Measurements from ENCODE around the gene AP1B1.

AP1B1 gene

DNA sequence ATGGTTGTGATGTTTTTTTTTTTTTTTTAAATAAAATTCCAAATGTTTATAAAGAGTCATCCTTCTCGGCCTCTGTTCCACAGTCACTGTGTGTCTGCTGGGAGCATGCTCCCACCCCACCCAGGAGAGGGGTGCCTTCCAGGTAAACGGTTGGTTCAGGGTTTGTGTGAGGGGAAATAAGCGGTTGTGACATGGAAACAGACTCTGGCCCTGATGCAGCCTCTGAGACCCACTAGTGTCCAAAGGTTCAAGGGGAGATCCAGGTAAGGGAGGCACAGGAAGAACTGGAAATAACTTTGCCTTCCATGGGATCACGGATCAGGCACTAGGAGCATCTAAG is 87.9 kb downstream of the AP1B1 start:
- TF ChIP-seq CTCF (IDR thresholded peaks at IDR 0.05; ENCODE audit: insufficient read depth, low read depth, low read length, missing control alignments): no peak
- DNase-seq (ENCODE audit: low read depth): no peak
- no peak overlapping the region for H3K4me3 ChIP-seq (ENCODE audit: low read length)

GRCh38 chr22:29299136-29299900 is 89.1 kb downstream of the AP1B1 start:
- DNase-seq (ENCODE audit: low read depth): no peak
- H3K4me3 ChIP-seq (ENCODE audit: low read length): no peak overlapping the region
- no peak for TF ChIP-seq CTCF (IDR thresholded peaks at IDR 0.05; ENCODE audit: insufficient read depth, low read depth, low read length, missing control alignments)

GRCh38 chr22:29298641-29299040 is 89.7 kb downstream of the AP1B1 start:
- no peak for TF ChIP-seq CTCF (IDR thresholded peaks at IDR 0.05; ENCODE audit: insufficient read depth, low read depth, low read length, missing control alignments)
- no peak overlapping the region for H3K4me3 ChIP-seq (ENCODE audit: low read length)
- no peak for DNase-seq (ENCODE audit: low read depth)

DNA sequence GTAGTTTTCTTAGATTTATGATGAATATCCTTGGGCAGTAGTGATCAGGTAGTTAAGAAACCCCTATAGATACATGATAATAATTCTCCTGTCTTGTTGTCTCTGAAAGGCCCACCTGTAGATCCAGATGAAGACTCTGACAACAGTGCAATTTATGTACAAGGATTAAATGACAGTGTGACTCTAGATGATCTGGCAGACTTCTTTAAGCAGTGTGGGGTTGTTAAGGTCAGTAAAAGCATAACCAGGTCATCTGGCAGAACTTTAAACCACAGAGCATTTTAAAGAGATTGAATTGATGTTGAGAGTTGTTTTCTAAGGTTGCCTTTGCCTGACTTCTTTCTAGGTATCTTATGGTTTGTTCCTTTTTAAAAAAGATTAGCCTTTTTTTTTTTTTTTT is 96.0 kb downstream of the AP1B1 start:
- no peak for DNase-seq (ENCODE audit: low read depth)
- H3K4me3 ChIP-seq (ENCODE audit: low read length): no peak overlapping the region
- TF ChIP-seq CTCF (IDR thresholded peaks at IDR 0.05; ENCODE audit: insufficient read depth, low read depth, low read length, missing control alignments): no peak

DNA sequence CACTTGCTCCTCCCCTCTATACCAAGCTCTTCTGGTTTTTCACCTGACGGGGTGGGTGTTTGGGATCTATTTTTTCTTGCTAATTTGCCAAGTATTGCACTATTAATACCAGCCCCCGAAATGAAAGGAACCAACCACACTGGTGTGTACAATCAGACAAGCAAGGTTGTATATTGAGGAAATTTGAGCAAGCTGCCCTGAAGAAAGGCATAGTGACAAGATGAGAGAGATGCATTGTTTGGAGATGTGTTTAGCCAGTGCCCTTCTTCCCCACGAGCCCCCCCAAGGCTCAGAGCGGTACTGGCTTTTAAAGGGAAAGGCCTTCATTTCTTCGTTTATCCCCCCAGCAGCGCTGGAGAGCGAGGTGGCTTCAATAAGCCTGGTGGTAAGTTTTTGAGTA is 97.2 kb downstream of the AP1B1 start:
- no peak for DNase-seq (ENCODE audit: low read depth)
- no peak for TF ChIP-seq CTCF (IDR thresholded peaks at IDR 0.05; ENCODE audit: insufficient read depth, low read depth, low read length, missing control alignments)
- no peak overlapping the region for H3K4me3 ChIP-seq (ENCODE audit: low read length)

- no peak for TF ChIP-seq CTCF (IDR thresholded peaks at IDR 0.05; ENCODE audit: insufficient read depth, low read depth, low read length, missing control alignments)
- no peak for DNase-seq (ENCODE audit: low read depth)
These were observed 98.3 kb downstream of the AP1B1 start for GRCh38 chr22:29290061-29290460.

GRCh38 chr22:29288837-29289236 is 99.5 kb downstream of the AP1B1 start:
- no peak for DNase-seq (ENCODE audit: low read depth)
- TF ChIP-seq CTCF (IDR thresholded peaks at IDR 0.05; ENCODE audit: insufficient read depth, low read depth, low read length, missing control alignments): no peak
- no peak overlapping the region for H3K4me3 ChIP-seq (ENCODE audit: low read length)

More at GRCh38 chr22:29290061-29290460, 98.3 kb downstream of the AP1B1 start:
- no peak overlapping the region for H3K4me3 ChIP-seq (ENCODE audit: low read length)
